ENCODE results near the gene EHBP1.
A peak's percentile ranks its signal among the peaks of the same experiment; 100 is the strongest.
"Not testable (repeated sequence)": the region's sequence is repeated elsewhere in the genome, so short reads cannot be mapped to it uniquely, and the experiment has no call there.

EHBP1 gene

GRCh38 chr2:63054841-63055225 lies 349.3 kb downstream of the EHBP1 start:
- no peak for DNase-seq

GRCh38 chr2:63055226-63056106 lies 350.0 kb downstream of the EHBP1 start:
- peak; percentile 49 for DNase-seq

- DNase-seq: peak; percentile 54
Observed at GRCh38 chr2:63056107-63057050, 350.9 kb downstream of the EHBP1 start.

- peak; percentile 35 for DNase-seq
Observed at GRCh38 chr2:63057249-63058143, 352.0 kb downstream of the EHBP1 start.

- DNase-seq: peak; percentile 57
Observed at GRCh38 chr2:63058144-63058920, 352.8 kb downstream of the EHBP1 start.

- DNase-seq: peak; percentile 67
Observed at GRCh38 chr2:63058921-63059792, 353.6 kb downstream of the EHBP1 start.

GRCh38 chr2:63059793-63060471 lies 354.4 kb downstream of the EHBP1 start:
- peak; percentile 29 for DNase-seq

- no peak for DNase-seq
Observed at GRCh38 chr2:63060472-63060991, 355.0 kb downstream of the EHBP1 start.

- no peak for DNase-seq
Observed at GRCh38 chr2:63064197-63064596, 358.7 kb downstream of the EHBP1 start.

- no peak for DNase-seq
Observed at GRCh38 chr2:63064661-63065060, 359.1 kb downstream of the EHBP1 start.

- no peak for DNase-seq
Observed at GRCh38 chr2:63066265-63066664, 360.8 kb downstream of the EHBP1 start.

- DNase-seq: no peak
Observed at GRCh38 chr2:63066838-63067237, 361.3 kb downstream of the EHBP1 start.

- no peak for DNase-seq
Observed at GRCh38 chr2:63071664-63072063, 366.2 kb downstream of the EHBP1 start.

- DNase-seq: no peak
Observed at GRCh38 chr2:63073994-63074393, 368.5 kb downstream of the EHBP1 start.

- DNase-seq: not testable (repeated sequence)
Observed at GRCh38 chr2:63074399-63074798, 368.9 kb downstream of the EHBP1 start.

- DNase-seq: no peak
Observed at GRCh38 chr2:63078852-63079606, 373.5 kb downstream of the EHBP1 start.

- no peak for DNase-seq
Observed at GRCh38 chr2:63081404-63081803, 375.9 kb downstream of the EHBP1 start.

GRCh38 chr2:63086687-63087086 lies 381.2 kb downstream of the EHBP1 start:
- DNase-seq: no peak

GRCh38 chr2:63092401-63092800 lies 386.9 kb downstream of the EHBP1 start:
- DNase-seq: no peak
